ENCODE results near the gene VPS25. TPM values are rescaled to one million over a fixed set of nuclear protein-coding genes. Genes with fewer than 3 reads are reported as not detected.

VPS25 gene
- total RNA-seq, 1 donor from 2014 or later = 65.3 TPM

DNA sequence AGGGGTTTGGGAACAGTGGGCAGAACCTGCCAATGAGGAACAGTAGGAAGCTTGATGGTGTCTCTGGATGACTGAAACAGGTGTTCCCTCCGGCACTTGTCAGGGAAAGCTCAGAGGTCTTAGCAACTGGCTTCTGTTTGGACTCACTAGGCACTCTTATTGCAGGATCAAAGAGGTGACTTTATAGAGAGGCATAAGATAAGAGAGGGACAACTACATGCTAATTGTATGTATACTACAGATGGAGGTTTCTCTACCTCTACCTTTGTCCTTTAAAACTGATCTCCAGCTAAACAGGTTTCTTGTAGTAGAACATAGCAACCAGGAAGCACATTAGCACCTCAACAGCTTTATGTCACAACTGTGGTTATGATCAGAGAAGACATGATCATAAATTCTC, 33.0 kb downstream of the VPS25 start:
- no peaks in the 10 kb centered on the region for H3K27me3 ChIP-seq (ENCODE audit: control insufficient read depth, insufficient read depth, low read length)
- H3K4me3 ChIP-seq (ENCODE audit: low read depth, low read length) = no peak overlapping the region
- H3K36me3 ChIP-seq (ENCODE audit: control insufficient read depth, insufficient read depth, low read length) = peaks cover 7% of the 10 kb centered on the region
- FAIRE-seq = no peak
- TF ChIP-seq, protein P1, sequence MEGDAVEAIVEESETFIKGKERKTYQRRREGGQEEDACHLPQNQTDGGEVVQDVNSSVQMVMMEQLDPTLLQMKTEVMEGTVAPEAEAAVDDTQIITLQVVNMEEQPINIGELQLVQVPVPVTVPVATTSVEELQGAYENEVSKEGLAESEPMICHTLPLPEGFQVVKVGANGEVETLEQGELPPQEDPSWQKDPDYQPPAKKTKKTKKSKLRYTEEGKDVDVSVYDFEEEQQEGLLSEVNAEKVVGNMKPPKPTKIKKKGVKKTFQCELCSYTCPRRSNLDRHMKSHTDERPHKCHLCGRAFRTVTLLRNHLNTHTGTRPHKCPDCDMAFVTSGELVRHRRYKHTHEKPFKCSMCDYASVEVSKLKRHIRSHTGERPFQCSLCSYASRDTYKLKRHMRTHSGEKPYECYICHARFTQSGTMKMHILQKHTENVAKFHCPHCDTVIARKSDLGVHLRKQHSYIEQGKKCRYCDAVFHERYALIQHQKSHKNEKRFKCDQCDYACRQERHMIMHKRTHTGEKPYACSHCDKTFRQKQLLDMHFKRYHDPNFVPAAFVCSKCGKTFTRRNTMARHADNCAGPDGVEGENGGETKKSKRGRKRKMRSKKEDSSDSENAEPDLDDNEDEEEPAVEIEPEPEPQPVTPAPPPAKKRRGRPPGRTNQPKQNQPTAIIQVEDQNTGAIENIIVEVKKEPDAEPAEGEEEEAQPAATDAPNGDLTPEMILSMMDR (IDR thresholded peaks at IDR 0.05; ENCODE audit: insufficient read depth, low read length, severe bottlenecking) = no peak
- no peak for DNase-seq (ENCODE audit: low read depth)

DNA sequence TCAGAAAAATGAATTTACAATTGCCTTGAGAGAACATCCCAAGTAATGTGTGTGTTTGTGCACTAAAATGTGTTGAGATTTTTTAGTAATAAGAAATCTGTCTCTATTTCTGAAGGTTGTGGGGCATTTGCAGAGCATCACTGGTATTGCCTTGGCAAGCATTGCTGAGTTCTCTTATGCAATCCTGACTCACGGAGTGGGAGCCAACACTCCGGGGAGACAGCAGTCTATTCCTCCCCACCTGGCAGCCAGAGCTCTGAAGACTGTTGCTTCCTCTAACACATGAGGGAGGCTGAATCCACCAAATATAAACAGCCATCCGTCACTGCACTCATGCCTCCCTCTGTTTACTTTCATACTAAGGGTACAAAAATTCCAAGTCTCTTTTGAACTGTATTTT, 36.0 kb downstream of the VPS25 start:
- Histone ChIP-seq H3K4me3 (ENCODE audit: low read depth, low read length) (no peak overlapping the region), H3K36me3 (ENCODE audit: control insufficient read depth, insufficient read depth, low read length) (peaks cover 13% of the 10 kb centered on the region), H3K27me3 (ENCODE audit: control insufficient read depth, insufficient read depth, low read length) (no peaks in the 10 kb centered on the region)
- TF ChIP-seq, protein P1 (IDR thresholded peaks at IDR 0.05; ENCODE audit: insufficient read depth, low read length, severe bottlenecking) = no peak
- DNase-seq (ENCODE audit: low read depth) (peak; percentile 74), FAIRE-seq (no peak)

DNA sequence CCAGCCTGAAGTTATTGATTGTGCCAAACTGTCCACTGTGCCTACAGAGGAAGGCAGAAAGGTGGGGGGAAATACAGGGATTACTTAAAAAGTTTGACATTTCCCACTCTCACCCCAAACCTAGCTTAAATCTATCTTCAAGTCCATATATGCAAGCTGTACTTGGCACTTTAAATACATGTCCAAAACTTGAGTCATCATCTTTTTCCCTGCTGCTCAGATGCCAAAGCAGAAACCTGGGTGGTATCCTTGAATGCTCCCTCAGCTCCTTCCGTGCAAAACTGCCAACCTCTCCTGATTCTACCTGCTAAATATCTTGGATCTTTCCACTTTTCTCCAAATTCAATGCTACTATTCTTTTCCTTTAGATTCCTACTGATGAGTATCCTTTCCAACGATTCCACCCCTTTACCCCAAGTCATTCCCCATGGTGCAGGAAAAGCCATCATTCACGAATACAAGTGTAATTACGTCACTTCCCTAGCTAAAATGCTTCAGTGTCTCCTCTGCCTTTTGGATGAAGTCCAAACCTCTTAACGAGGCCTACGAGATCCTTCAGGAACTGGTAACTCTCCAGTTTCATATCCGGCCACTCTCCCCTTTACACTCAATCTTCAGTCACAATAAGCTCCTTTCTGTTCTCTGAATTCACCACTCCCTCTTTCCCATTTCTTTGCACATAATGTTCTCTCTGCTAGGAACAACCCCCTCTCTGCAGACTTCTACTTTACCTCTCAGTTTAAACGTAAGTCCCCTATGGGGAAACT, 41.6 kb downstream of the VPS25 start:
- DNase-seq (ENCODE audit: low read depth) = peak; percentile 72
- H3K4me3 ChIP-seq (ENCODE audit: low read depth, low read length) = no peak overlapping the region
- H3K27me3 ChIP-seq (ENCODE audit: control insufficient read depth, insufficient read depth, low read length) = no peaks in the 10 kb centered on the region
- TF ChIP-seq, protein P1 (IDR thresholded peaks at IDR 0.05; ENCODE audit: insufficient read depth, low read length, severe bottlenecking) = no peak
- FAIRE-seq = no peak
- H3K36me3 ChIP-seq (ENCODE audit: control insufficient read depth, insufficient read depth, low read length) = peaks cover 41% of the 10 kb centered on the region

DNA sequence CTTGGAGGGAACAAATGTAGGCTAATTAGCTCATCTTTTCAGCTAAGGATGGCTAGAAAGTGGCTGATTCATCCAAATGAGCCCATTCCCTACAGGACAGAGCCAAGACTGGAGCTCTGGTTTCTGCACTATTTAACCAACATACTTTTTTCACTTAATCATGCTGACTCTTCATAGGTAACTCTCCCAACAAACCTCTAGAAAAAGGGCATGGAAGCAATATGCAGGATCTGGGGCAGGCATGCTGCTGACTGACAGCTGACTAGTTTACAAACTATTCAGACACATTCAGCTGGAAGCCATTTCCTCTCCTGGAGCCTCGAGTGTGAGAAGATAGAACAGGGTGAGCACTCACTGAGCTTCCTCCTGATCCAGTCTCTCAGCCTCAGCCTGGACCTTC, 44.6 kb downstream of the VPS25 start:
- H3K36me3 ChIP-seq (ENCODE audit: control insufficient read depth, insufficient read depth, low read length) = peaks cover 34% of the 10 kb centered on the region
- H3K27me3 ChIP-seq (ENCODE audit: control insufficient read depth, insufficient read depth, low read length) = no peaks in the 10 kb centered on the region
- no peak overlapping the region for H3K4me3 ChIP-seq (ENCODE audit: low read depth, low read length)
- FAIRE-seq (no peak), DNase-seq (ENCODE audit: low read depth) (peak; percentile 82)
- TF ChIP-seq, protein P1 (IDR thresholded peaks at IDR 0.05; ENCODE audit: insufficient read depth, low read length, severe bottlenecking) = no peak

DNA sequence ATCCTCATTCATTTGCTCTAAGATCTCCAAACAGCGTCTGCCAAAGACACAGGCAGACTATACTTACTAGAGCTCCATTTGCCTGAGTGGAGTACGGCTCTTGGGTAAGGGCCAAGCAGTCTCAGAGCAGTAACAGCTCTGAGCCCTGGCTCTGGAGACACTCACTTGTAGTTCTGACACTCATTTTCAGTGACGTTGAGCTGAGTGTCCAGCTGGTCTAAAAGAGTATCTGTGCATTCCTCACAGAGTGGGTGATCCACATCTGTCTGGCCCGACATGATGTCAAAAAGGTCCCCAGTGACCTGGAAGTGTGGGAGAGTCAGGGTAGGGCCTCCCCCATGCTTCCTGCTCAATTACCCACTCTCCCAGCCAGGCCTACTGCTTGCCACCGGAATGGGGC, 45.1 kb downstream of the VPS25 start:
- Histone ChIP-seq H3K27me3 (ENCODE audit: control insufficient read depth, insufficient read depth, low read length) (no peaks in the 10 kb centered on the region), H3K4me3 (ENCODE audit: low read depth, low read length) (no peak overlapping the region), H3K36me3 (ENCODE audit: control insufficient read depth, insufficient read depth, low read length) (peaks cover 34% of the 10 kb centered on the region)
- DNase-seq (ENCODE audit: low read depth) = no peak
- FAIRE-seq = no peak
- TF ChIP-seq, protein P1 (IDR thresholded peaks at IDR 0.05; ENCODE audit: insufficient read depth, low read length, severe bottlenecking) = no peak
